GM04504 (cell line): Measurements from ENCODE around the gene DCUN1D4.
A peak's percentile ranks its signal among the peaks of the same experiment; 100 is the strongest.
"Not testable (repeated sequence)": the region's sequence is repeated elsewhere in the genome, so short reads cannot be mapped to it uniquely, and the experiment has no call there.

Experiments
- DNase-seq: peaks from one replicate; pipeline ENCODE4 v3.0.0-alpha.2; 2012; ENCODE audit warnings: low read depth

Gene DCUN1D4

GRCh38 chr4:51895158-51895557, 52.2 kb downstream of the DCUN1D4 start:
- DNase-seq: no peak

- peak; percentile 38 for DNase-seq
These were observed 53.0 kb downstream of the DCUN1D4 start for GRCh38 chr4:51895816-51896408.

GRCh38 chr4:51901363-51901762, 58.4 kb downstream of the DCUN1D4 start:
- DNase-seq: no peak

GRCh38 chr4:51906167-51906958, 63.4 kb downstream of the DCUN1D4 start:
- DNase-seq: no peak

- no peak for DNase-seq
These were observed 64.2 kb downstream of the DCUN1D4 start for GRCh38 chr4:51907006-51907669.

- no peak for DNase-seq
These were observed 66.3 kb downstream of the DCUN1D4 start for GRCh38 chr4:51909236-51909703.

GRCh38 chr4:51918251-51918650, 75.3 kb downstream of the DCUN1D4 start:
- DNase-seq: no peak

- no peak for DNase-seq
These were observed 80.4 kb downstream of the DCUN1D4 start for GRCh38 chr4:51923343-51923742.

- no peak for DNase-seq
These were observed 82.4 kb downstream of the DCUN1D4 start for GRCh38 chr4:51925307-51925706.

- DNase-seq: no peak
These were observed 87.6 kb downstream of the DCUN1D4 start for GRCh38 chr4:51930557-51930956.

- no peak for DNase-seq
These were observed 88.5 kb downstream of the DCUN1D4 start for GRCh38 chr4:51931461-51931860.

GRCh38 chr4:51932261-51932660, 89.3 kb downstream of the DCUN1D4 start:
- DNase-seq: no peak

GRCh38 chr4:51932684-51933083, 89.7 kb downstream of the DCUN1D4 start:
- DNase-seq: no peak

- DNase-seq: not testable (repeated sequence)
These were observed 97.5 kb downstream of the DCUN1D4 start for GRCh38 chr4:51940460-51940859.

- no peak for DNase-seq
These were observed 99.3 kb downstream of the DCUN1D4 start for GRCh38 chr4:51942108-51942832.

- no peak for DNase-seq
These were observed 99.9 kb downstream of the DCUN1D4 start for GRCh38 chr4:51942833-51943215.

- no peak for DNase-seq
These were observed 100.3 kb downstream of the DCUN1D4 start for GRCh38 chr4:51943221-51943620.

GRCh38 chr4:51958199-51958968, 115.4 kb downstream of the DCUN1D4 start:
- no peak for DNase-seq

- no peak for DNase-seq
These were observed 117.5 kb downstream of the DCUN1D4 start for GRCh38 chr4:51960486-51960885.

- no peak for DNase-seq
These were observed 121.0 kb downstream of the DCUN1D4 start for GRCh38 chr4:51963841-51964517.

- DNase-seq: no peak
These were observed 122.9 kb downstream of the DCUN1D4 start for GRCh38 chr4:51965862-51966261.
